Hematopoietic multipotent progenitor cell treated with erythropoietin and hydrocortisone succinate and interleukin-3 and kit ligand, for 4 days (in vitro differentiated cells): ENCODE measurements around the gene PLA2G4D.
"Not testable (repeated sequence)": the region's sequence is repeated elsewhere in the genome, so short reads cannot be mapped to it uniquely, and the experiment has no call there.

Source experiments
- DNase-seq: peaks from one replicate; pipeline ENCODE4 v3.0.0-alpha.2; 2015

The PLA2G4D gene

GRCh38 chr15:42121682-42122081 lies 27.3 kb upstream of the PLA2G4D start:
- peak; percentile 62 for DNase-seq

DNA sequence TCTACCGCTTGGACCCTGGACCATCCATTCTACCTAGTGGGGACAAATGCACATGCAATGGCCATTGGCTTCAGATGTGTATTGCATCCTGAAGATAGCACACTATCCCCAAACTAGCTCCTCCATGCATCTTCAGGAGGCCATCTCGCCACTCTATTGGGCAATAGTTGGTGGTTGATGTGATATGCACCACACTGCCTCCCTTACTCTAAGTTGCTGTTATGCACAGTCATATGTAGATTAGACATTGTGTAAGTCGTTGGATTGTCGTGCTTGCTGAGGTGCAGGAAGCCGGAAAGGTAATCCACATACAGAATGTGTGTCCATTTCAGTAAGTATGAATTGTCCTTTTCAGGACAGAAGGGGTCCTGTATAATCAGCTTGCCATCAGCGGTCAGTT lies 26.7 kb upstream of the PLA2G4D start:
- peak; percentile 84 for DNase-seq

GRCh38 chr15:42120285-42120684 lies 25.9 kb upstream of the PLA2G4D start:
- peak; percentile 45 for DNase-seq

DNA sequence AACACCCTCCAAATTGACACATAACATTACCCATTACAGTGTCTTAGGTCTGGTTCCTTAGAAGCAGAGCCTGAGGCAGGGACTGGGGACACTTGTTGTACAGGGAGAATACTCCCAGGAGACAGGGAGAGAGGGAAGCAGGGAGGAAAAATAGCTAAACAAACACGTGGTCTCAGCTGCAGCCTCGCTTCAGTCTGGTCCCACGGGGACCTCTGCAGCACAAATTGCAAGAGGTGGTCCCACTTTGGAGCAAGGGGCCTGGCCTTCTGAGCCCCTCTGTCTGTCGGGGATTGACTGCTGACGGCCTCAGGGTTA lies 25.0 kb upstream of the PLA2G4D start:
- no peak for DNase-seq

DNA sequence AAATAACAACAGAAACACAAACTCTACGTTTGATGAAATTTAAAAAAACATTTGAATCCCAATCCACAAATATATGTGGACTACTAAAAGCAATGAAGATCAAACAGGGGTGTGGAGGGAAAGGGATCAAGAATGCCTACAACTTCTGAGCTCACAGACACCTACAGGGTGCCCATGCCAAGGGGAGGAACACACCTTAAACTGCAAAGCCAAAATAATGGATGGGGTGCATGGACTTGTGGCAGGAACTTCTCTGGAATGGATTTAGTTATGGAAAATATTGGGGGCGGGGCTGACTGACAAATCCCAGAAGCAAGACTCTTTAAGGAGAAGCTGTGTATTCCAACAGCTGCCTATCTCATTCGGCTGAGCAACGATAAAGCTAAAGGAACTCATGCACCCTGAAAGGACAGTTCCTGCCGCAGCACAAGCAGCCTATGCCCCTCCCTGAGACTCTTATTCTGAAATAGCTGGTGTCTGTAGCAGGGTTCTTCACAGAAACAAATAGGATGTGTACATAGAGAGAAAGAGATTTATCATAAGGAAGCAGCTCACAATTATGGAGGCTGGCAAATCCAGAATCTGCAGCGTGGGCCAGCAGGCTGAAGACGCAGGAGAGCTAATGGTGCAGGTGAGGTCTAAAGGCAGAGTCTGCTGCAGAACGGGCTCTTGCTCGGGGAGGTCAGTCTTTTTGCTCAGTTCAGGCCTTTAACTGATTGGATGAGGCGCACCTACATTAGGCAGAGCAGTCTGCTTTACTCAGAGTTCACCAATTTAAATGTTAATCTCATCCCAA lies 24.5 kb upstream of the PLA2G4D start:
- DNase-seq: peak; percentile 77

DNA sequence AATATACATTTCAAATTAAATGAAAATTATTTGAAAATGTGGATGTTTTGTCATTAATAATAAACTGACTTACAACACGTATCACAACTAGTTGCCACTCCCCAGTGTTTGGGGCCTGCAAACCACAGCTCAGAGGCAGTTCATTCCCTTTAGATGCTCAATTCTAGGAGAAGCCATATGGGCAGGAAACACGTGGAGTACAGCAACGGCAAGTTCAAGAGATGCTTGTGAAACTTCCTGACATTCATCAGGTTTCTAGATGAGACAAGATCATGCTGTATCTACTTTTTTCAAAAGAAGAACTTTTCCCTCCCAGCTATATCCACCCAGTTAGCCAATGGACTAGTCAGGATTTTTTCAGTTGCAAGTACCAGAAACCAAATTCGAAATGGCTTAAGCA lies 17.6 kb upstream of the PLA2G4D start:
- peak; percentile 85 for DNase-seq

DNA sequence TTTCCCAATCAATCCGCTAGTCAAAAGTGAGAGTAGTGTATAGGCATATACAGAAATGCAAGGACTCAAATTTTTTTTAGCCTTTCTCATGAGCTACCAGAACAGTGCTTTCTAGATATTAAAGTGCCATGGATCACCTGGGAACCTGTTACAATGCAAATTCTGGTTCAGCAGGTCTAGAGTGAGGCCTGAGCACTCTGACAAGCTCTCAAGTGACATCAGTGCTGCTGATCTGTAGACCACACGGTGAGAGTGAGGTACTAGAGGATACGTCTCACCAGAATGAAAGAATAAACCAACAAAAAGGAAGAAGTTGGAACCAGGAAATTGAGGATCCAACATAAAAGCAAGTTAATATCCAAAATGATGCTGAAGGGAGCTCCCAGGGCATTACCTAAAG lies 16.0 kb upstream of the PLA2G4D start:
- DNase-seq: no peak

GRCh38 chr15:42108806-42109205 lies 14.4 kb upstream of the PLA2G4D start:
- DNase-seq: peak; percentile 46

GRCh38 chr15:42108189-42108588 lies 13.8 kb upstream of the PLA2G4D start:
- DNase-seq: no peak

DNA sequence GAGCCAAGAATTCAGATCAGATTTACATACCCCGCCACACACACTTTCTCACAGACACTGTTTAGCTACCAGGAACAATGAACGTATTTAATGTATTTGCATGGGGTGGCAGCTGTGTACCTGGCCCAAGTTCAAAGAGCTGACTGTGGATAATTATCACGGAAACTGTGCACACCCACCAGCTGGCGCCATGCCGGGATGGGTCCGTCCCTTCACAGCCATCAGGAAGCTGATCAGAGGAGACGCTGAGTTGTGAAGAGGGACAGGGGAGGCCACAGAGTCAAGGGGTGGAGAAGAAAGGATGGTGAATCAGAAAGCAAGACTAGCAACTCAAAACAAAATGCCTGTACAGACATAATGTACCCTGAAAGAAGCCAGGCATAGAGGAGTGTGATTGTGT lies 13.1 kb upstream of the PLA2G4D start:
- DNase-seq: no peak

GRCh38 chr15:42106288-42106687 lies 11.9 kb upstream of the PLA2G4D start:
- DNase-seq: no peak

DNA sequence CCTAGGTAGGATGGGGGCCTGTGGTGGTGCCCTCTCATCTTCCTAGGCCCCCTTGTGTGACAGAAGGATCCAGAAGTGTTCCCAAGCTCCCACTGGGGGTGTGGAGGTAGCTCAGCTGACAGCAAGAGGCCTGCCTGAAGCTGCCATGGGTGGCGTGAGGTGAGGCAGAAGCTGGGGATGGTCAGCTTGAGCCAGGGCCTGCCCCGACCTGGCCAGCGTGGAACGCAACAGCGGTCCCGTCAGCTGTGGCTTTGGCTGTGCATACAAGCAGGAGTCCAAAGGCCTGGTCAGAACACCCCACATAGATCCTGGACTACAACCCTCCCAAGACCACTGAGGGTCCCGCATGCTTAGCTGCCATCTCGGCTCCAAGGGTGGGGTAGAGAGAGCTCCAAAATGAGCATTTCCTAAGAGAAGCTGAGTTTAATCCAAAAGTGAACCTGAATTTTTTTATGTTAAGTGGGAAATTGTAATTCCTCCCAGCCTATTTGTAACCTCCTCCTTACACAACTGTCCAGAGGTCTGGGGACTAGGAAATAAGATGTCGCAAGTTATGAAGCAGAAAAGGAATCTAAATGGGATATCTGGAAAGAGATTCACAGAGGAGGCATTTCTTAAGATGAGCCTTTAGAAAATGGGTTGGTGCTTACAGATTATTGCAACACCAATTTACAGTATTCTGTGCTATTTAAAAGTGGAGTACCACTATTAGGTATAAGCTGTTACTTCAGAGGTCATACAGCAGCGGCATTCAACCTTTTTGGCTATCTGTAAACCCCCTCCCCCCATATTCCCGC lies 9.9 kb upstream of the PLA2G4D start:
- DNase-seq: no peak

- DNase-seq: no peak
Observed at GRCh38 chr15:42102646-42103235, 8.4 kb upstream of the PLA2G4D start.

- DNase-seq: no peak
Observed at GRCh38 chr15:42101861-42102260, 7.5 kb upstream of the PLA2G4D start.

DNA sequence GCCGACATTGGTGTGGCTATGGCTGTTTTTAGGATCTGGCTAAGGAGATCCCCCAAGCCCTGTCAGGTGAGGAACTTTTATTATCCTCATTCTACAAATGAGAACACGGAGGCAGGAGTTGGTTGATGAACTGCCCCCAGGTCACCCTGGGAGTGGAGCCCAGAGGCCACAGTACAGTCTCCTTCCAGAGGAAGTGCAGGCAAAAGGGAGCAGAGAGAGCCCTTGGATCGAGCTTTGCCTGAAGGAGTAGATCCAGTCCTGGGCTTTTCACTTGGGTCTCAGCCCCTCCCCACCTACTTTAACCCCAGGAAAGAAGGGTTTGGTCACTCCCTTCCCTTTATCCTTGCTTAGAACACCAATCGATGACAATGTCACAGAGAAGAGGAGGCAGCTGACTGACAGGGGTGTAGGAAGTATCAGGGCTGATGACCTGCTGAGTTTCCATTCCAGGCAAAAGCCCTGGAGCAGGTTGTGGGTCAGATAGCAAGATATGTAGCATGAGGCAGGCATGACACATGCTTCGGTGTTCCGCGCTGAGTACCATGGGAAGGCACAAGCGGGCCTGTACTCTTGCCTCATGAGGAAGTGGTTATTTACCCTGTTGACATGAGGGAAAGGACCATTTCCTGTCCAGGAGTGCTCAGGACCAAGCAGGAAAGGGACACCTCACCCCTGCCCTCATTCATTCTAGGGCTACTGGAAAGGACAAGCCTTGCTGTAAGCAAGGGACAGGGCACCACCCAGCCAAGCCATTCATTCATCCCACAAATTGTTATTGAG lies 5.8 kb upstream of the PLA2G4D start:
- DNase-seq: peak; percentile 37

DNA sequence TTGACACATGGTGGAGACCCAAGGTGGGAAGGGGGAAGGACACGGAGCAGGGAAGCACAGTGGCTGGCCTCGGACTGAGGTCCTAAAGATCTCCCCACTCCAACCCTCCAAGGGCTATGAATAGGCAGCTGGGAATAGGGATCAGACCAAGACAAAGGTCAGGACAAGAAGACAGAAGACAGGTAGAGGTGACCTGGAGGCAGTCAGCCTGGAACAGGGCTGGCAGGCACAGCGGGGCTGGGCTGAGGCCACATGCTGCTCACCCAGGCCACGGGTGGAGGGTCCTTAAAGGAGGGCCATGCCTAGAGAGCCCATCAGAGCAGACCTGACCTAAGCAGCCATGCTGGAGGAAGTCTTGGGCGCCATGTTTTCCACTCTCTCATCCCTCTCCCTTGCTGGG lies 2.7 kb upstream of the PLA2G4D start:
- no peak for DNase-seq

DNA sequence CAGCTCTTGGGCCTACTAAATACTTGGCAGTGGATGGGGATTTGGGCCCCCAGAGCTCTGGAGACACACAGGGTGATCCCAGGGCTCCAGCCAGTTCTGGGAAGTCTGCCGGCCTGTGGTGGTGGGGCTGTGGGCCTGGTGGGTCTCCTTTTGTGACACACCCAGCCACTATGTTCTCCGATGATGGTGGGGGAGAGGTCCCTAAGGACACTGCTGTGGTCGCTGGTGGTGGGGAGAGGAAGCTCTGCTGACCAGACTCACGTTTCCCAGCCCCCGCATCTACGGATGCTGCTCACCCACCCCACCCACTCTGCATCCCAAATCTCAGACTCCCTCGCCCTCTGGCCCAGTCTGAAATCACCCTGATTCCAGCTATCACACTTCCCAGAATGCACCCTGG lies 396 bp downstream of the PLA2G4D start:
- DNase-seq: no peak

- no peak for DNase-seq
Observed at GRCh38 chr15:42092398-42093318, 1.7 kb downstream of the PLA2G4D start.

GRCh38 chr15:42091753-42092397 lies 2.5 kb downstream of the PLA2G4D start:
- DNase-seq: not testable (repeated sequence)

DNA sequence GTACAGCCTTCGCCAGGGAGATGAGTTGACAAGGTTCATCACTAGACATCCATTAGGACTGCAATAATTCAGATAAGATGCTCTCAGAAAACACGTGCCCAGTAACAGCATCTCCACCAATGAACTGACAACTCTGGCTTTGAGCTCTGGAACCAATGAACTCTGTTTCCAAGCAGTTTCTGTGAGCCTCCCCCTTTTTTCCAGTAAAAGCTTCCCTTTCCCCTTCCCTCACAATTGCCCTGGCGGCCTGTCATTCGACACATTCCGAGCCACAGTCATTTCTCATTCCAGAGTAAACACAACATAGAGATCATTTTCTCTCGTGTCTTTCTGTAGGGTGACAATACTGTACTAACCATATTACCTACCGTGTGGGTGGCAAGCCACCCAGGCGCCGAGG lies 3.6 kb downstream of the PLA2G4D start:
- DNase-seq: no peak

DNA sequence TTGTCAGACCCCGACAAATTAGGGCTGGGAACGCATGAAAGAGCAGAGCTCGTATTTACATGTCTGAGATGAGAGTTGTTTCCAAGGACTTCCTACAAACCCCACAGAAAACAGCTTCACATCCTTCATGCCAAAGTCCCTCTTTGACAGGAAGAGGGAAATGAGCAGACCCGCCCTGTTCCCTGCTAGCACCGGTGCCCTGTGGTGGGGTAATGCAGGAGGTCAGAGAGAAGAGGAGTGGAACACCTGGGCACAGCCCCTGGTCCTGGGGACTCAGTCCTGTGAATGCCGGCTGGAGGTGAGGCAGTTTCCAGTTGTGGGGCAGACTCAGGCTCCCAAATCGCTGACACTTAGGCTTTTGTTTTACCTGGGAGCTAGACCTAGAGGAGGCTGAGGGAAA lies 4.0 kb downstream of the PLA2G4D start:
- DNase-seq: no peak

DNA sequence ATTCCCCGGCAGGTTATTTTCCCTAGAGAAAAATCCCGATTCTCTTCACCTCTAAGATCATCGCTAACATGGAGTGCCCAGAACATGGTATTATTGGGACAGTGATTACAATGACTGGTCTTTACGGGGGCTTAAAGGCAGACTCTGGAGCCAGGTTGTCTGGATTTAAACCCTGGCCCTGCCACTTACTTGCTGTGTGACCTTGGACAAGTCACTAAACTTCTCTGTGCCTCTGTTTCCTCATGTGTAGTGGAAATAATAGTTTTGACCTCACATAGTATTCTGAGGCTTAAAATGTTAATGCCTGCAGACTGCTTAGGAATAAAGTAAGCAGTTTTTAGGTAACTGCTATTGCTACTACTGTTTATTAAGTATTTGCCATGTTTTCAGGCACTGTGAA lies 4.4 kb downstream of the PLA2G4D start:
- no peak for DNase-seq
